HepG2 (cell line): Measurements from ENCODE around the gene PIP4K2B. TPM values are rescaled to one million over a fixed set of nuclear protein-coding genes. Genes with fewer than 3 reads are reported as not detected.

ENCODE experiments used
- E2F1 ChIP-seq: sonication (generic); formaldehyde crosslinking; IDR thresholded peaks from 2 replicates; pipeline ENCODE4 v1.5.0; 2020; ENCODE audit warnings: missing genetic modification reagents
- ELK4 ChIP-seq: sonication (generic); formaldehyde crosslinking; IDR thresholded peaks from 2 replicates; pipeline ENCODE4 v1.9.0; 2021; ENCODE audit warnings: missing genetic modification reagents, borderline replicate concordance
- GPBP1L1 ChIP-seq: sonication (generic); formaldehyde crosslinking; IDR thresholded peaks from 2 replicates; pipeline ENCODE4 v1.5.0; 2020; ENCODE audit warnings: mild to moderate bottlenecking, missing genetic modification reagents
- MLXIP ChIP-seq: sonication (generic); formaldehyde crosslinking; IDR thresholded peaks from 2 replicates; pipeline ENCODE4 v1.9.0; 2021; ENCODE audit warnings: missing genetic modification reagents, borderline replicate concordance
- PAF1 ChIP-seq: IDR thresholded peaks from 2 replicates; pipeline ENCODE4 v1.6.1; 2016; ENCODE audit warnings: missing genetic modification reagents, missing compliant biosample characterization
- POGK ChIP-seq: sonication (generic); formaldehyde crosslinking; conservative IDR thresholded peaks from 2 replicates; pipeline ENCODE4 v1.8.0; 2022; ENCODE audit warnings: mild to moderate bottlenecking, moderate library complexity, missing genetic modification reagents
- TEAD3 ChIP-seq: optimal IDR thresholded peaks from 2 replicates; pipeline ENCODE3; 2016; ENCODE audit warnings: borderline replicate concordance
- WIZ ChIP-seq: sonication (generic); formaldehyde crosslinking; IDR thresholded peaks from 2 replicates; pipeline ENCODE4 v1.5.1; 2020; ENCODE audit warnings: mild to moderate bottlenecking, missing genetic modification reagents
- ZBTB7A ChIP-seq: sonication (generic); formaldehyde crosslinking; IDR thresholded peaks from 2 replicates; pipeline ENCODE4 v1.8.0; 2022; ENCODE audit warnings: mild to moderate bottlenecking, missing genetic modification reagents
- ZNF142 ChIP-seq: sonication (generic); formaldehyde crosslinking; IDR thresholded peaks from 2 replicates; pipeline ENCODE4 v1.4.0; 2020; ENCODE audit warnings: missing genetic modification reagents
- ZNF383 ChIP-seq: sonication (generic); formaldehyde crosslinking; IDR thresholded peaks from 2 replicates; pipeline ENCODE4 v1.4.0; 2020; ENCODE audit warnings: missing genetic modification reagents, mild to moderate bottlenecking, borderline replicate concordance
- ZNF607 ChIP-seq: sonication (generic); formaldehyde crosslinking; IDR thresholded peaks from 2 replicates; pipeline ENCODE4 v1.5.1; 2020; ENCODE audit warnings: missing genetic modification reagents, mild to moderate bottlenecking, borderline replicate concordance
- ZNF891 ChIP-seq: sonication (generic); formaldehyde crosslinking; IDR thresholded peaks from 2 replicates; pipeline ENCODE4 v1.5.0; 2020; ENCODE audit warnings: mild to moderate bottlenecking, missing genetic modification reagents
- polyA plus RNA-seq, 8 experiments: library from polyadenylated mRNA; depleted of rRNA in 3 of 8; stranded (reverse) in 7 of 8; unstranded in 1 of 8; fragments of >200 nt; fragmentation: Illumina TruSeq in 4 of 8; extraction: Trizol in 4 of 8; gene quantifications; 2 replicates each; pipeline versions ENCODE4 v1.2.1 to v1.2.3, GENCODE V29; 2011 to 2016; ENCODE audit warnings: low read depth in 4 of 8, missing spikeins in 1 of 8, mixed read lengths in 1 of 8; ENCODE audit not compliant: insufficient read depth in 1 of 8
- total RNA-seq, 5 experiments: library from RNA; depleted of rRNA; stranded (reverse); fragments of >200 nt; fragmentation: Illumina TruSeq; extraction: Trizol; gene quantifications; 2 replicates each; pipeline ENCODE4 v1.2.3, GENCODE V29; 2016; ENCODE audit warnings: low read depth in 1 of 5

PIP4K2B gene
- total and polyA plus RNA-seq, 2 of the 13 experiments (the other 11 are each of a cell fraction or from before 2014, with no cell fraction given), result 20.4 to 54.0 TPM

- peak; percentile 50 for TF ChIP-seq POGK (CRISPR knock-in tag)
- TF ChIP-seq ZNF383 (CRISPR knock-in tag), result peak; percentile 38; the same call in 1 of the 2 replicates
- TF ChIP-seq ZNF891 (CRISPR knock-in tag), result peak; percentile 19; the same call in 1 of the 2 replicates
- no peak for TF ChIP-seq MLXIP (CRISPR knock-in tag)
- peak; percentile 52 for TF ChIP-seq TEAD3 (CRISPR knock-in tag)
- TF ChIP-seq PAF1, result no peak
- peak; percentile 71; the same call in 1 of the 2 replicates for TF ChIP-seq ZNF607 (CRISPR knock-in tag)
- TF ChIP-seq ZNF142, result peak; percentile 72
- 0 out of 2 replicates have a peak, but pooled peaks have one; percentile 23 for TF ChIP-seq ZBTB7A (CRISPR knock-in tag)
- TF ChIP-seq E2F1 (CRISPR knock-in tag), result 0 out of 2 replicates have a peak, but pooled peaks have one; percentile 73
- TF ChIP-seq GPBP1L1 (CRISPR knock-in tag), result no peak
- TF ChIP-seq ELK4 (CRISPR knock-in tag), result no peak
- TF ChIP-seq WIZ (CRISPR knock-in tag), result no peak; the same call in 1 of the 2 replicates
Observed at GRCh38 chr17:38752308-38753070, 46.9 kb downstream of the PIP4K2B start, which contains the start of gene PSMB3 (continued).
